Fibroblast of the aortic adventitia (primary cell): ENCODE data around the gene C6orf58. TPM values are rescaled to one million over a fixed set of nuclear protein-coding genes. Genes with fewer than 3 reads are reported as not detected.
A peak's percentile ranks its signal among the peaks of the same experiment; 100 is the strongest.

Experiments used
- DNase-seq: peaks from one replicate; pipeline ENCODE4 v3.0.0-alpha.2; 2010; ENCODE audit warnings: low read depth
- H3K4me3 ChIP-seq: 2 replicates; pipeline ENCODE4 v1.5.1; 2011; ENCODE audit warnings: low read depth, mild to moderate bottlenecking, control low read depth, low read length, moderate library complexity
- CTCF ChIP-seq: IDR thresholded peaks from 2 replicates; pipeline ENCODE4 v1.5.1; 2011; ENCODE audit warnings: mild to moderate bottlenecking, low read length, control low read depth, inconsistent platforms; ENCODE audit not compliant: insufficient read depth
- total RNA-seq: library from RNA; depleted of rRNA; stranded (reverse); fragments of >200 nt; gene quantifications from 2 replicates; pipeline ENCODE4 v1.2.3, GENCODE V29; 2012; ENCODE audit warnings: low replicate concordance

The C6orf58 gene
- total RNA-seq, 1 donor, result not detected

- no peak for TF ChIP-seq CTCF
- DNase-seq, result peak; percentile 49
- H3K4me3 ChIP-seq, result no peak overlapping the region
Measured at GRCh38 chr6:127550403-127550802, 26.6 kb upstream of the C6orf58 start.

- TF ChIP-seq CTCF, result peak; percentile 45
- DNase-seq, result peak; percentile 45
- no peak overlapping the region for H3K4me3 ChIP-seq
Measured at GRCh38 chr6:127554435-127555006, 22.5 kb upstream of the C6orf58 start.

GRCh38 chr6:127561660-127562059, 15.3 kb upstream of the C6orf58 start:
- peak; percentile 50 for DNase-seq
- no peak overlapping the region for H3K4me3 ChIP-seq
- no peak for TF ChIP-seq CTCF

GRCh38 chr6:127564761-127565160, 12.2 kb upstream of the C6orf58 start:
- TF ChIP-seq CTCF, result no peak
- DNase-seq, result no peak
- no peak overlapping the region for H3K4me3 ChIP-seq

GRCh38 chr6:127566119-127566518, 10.9 kb upstream of the C6orf58 start:
- no peak overlapping the region for H3K4me3 ChIP-seq
- no peak for DNase-seq
- TF ChIP-seq CTCF, result no peak

GRCh38 chr6:127566651-127567050, 10.3 kb upstream of the C6orf58 start:
- no peak overlapping the region for H3K4me3 ChIP-seq
- no peak for DNase-seq

More at GRCh38 chr6:127566651-127567050, 10.3 kb upstream of the C6orf58 start:
- TF ChIP-seq CTCF, result no peak
